ENCODE results near the gene ZNF48. TPM values are rescaled to one million over a fixed set of nuclear protein-coding genes. Genes with fewer than 3 reads are reported as not detected.
A peak's percentile ranks its signal among the peaks of the same experiment; 100 is the strongest.

The ZNF48 gene
- total and polyA plus RNA-seq, 10 donors = 2.7 to 10.4 (median 8.4) TPM

GRCh38 chr16:30349675-30350074, 45.5 kb upstream of the ZNF48 start:
- DNase-seq = peak; percentile 30
- TF ChIP-seq POLR2AphosphoS5 (IDR thresholded peaks at IDR 0.05) (no peak), POLR2A (IDR thresholded peaks at IDR 0.05) (no peak), CTCF (IDR thresholded peaks at IDR 0.05 in 8 of 11, conservative IDR thresholded peaks at IDR 0.05 in 3 of 11) (no peak)
- peaks cover 0 to 57% (median 36%) of the 10 kb centered on the region in 6 donors for H3K36me3 ChIP-seq
- intact Hi-C loops (cut with DNase I; ENCODE audit: low total_unique reads) = loop anchor here (5.0 kb wide), 1 partner anchor 53 kb away; no protein-coding TSS in a partner anchor
- peaks cover 12 to 61% (median 46%) of the 10 kb centered on the region in 6 donors for H3K4me1 ChIP-seq
- no peaks in the 10 kb centered on the region for H3K9me3 ChIP-seq
- no peak overlapping the region for H3K4me3 ChIP-seq
- 35 to 67% (median 63%) methylated on average over 3 of the region's 3 CpGs for WGBS, 5 donors
- peak overlapping the region in 6 of 8 donors; percentile 1 to 93 (median 47) for H3K27ac ChIP-seq
- H3K27me3 ChIP-seq (replicated peaks in 1 of 7) = no peaks in the 10 kb centered on the region

GRCh38 chr16:30350134-30350871, 44.9 kb upstream of the ZNF48 start:
- H3K4me3 ChIP-seq = no peak overlapping the region
- intact Hi-C loops (cut with DNase I; ENCODE audit: low total_unique reads) = loop anchor here (5.0 kb wide), 1 partner anchor 52 kb away; no protein-coding TSS in a partner anchor
- 50 to 68% (median 57%) methylated on average over 3 of the region's 3 CpGs for WGBS, 5 donors
- H3K4me1 ChIP-seq = peaks cover 12 to 62% (median 47%) of the 10 kb centered on the region in 6 donors
- TF ChIP-seq CTCF (IDR thresholded peaks at IDR 0.05 in 8 of 11, conservative IDR thresholded peaks at IDR 0.05 in 3 of 11) (no peak), POLR2A (IDR thresholded peaks at IDR 0.05) (no peak), POLR2AphosphoS5 (IDR thresholded peaks at IDR 0.05) (peak in 1 of 3 donors; percentile 35)
- peak overlapping the region in 6 of 8 donors; percentile 1 to 93 (median 47) for H3K27ac ChIP-seq
- no peaks in the 10 kb centered on the region for H3K9me3 ChIP-seq
- peak; percentile 6 for DNase-seq
- H3K27me3 ChIP-seq (replicated peaks in 1 of 7) = no peaks in the 10 kb centered on the region
- H3K36me3 ChIP-seq = peaks cover 0 to 57% (median 36%) of the 10 kb centered on the region in 6 donors

- peaks cover 0 to 57% (median 36%) of the 10 kb centered on the region in 6 donors for H3K36me3 ChIP-seq
- intact Hi-C loops (cut with DNase I; ENCODE audit: low total_unique reads) = loop anchor here (5.0 kb wide), 1 partner anchor 51 kb away; no protein-coding TSS in a partner anchor
- no peak overlapping the region for H3K4me3 ChIP-seq
- 85 to 92% (median 87%) methylated on average over 15 of the region's 15 CpGs for WGBS, 5 donors
- TF ChIP-seq CTCF (IDR thresholded peaks at IDR 0.05 in 8 of 11, conservative IDR thresholded peaks at IDR 0.05 in 3 of 11) = no peak
- no peak for TF ChIP-seq POLR2A (IDR thresholded peaks at IDR 0.05)
- TF ChIP-seq POLR2AphosphoS5 (IDR thresholded peaks at IDR 0.05) = peak in 1 of 3 donors; percentile 34
- no peaks in the 10 kb centered on the region for H3K9me3 ChIP-seq
- peak overlapping the region in 5 of 8 donors; percentile 22 to 93 (median 52) for H3K27ac ChIP-seq
- no peaks in the 10 kb centered on the region for H3K27me3 ChIP-seq (replicated peaks in 1 of 7)
- DNase-seq = peak; percentile 63
- H3K4me1 ChIP-seq = peaks cover 16 to 69% (median 53%) of the 10 kb centered on the region in 6 donors
Observed at GRCh38 chr16:30351001-30351441, 44.2 kb upstream of the ZNF48 start.

Data from spleen (tissue), 11 donors.